DMS153 treated with DMSO at 0.1 percent for 48 hours (cell line): Measurements from ENCODE around the gene HP1BP3.

Source experiments
- DNase-seq: peaks from one replicate; lab custom pipeline; 2025; ENCODE audit not compliant: unreplicated experiment; lab: John Stamatoyannopoulos, UW

The HP1BP3 gene

GRCh38 chr1:20695515-20695914 lies 91.6 kb downstream of the HP1BP3 start:
- no peak for DNase-seq

- no peak for DNase-seq
These were observed 93.5 kb downstream of the HP1BP3 start for GRCh38 chr1:20693623-20694022.
